A673 (cell line): Measurements from ENCODE around the gene TAL2.

Experiments used
- EZH2 ChIP-seq: fragments of 200-600 bp; sonication (generic); IDR thresholded peaks from 2 replicates; pipeline ENCODE4 v1.6.1; 2017; ENCODE audit warnings: borderline replicate concordance, low read depth, mild to moderate bottlenecking, mixed read lengths, antibody characterized with exemption, low read length; ENCODE audit not compliant: poor library complexity, severe bottlenecking
- TF ChIP-seq, protein P1 (sequence below): fragments of 300-800, 200-600 bp; sonication (generic); conservative IDR thresholded peaks from 2 replicates; pipeline ENCODE4 v1.5.1; 2017; ENCODE audit warnings: low read depth, mild to moderate bottlenecking, antibody characterized with exemption, low read length, moderate library complexity, mixed read lengths

DNA sequence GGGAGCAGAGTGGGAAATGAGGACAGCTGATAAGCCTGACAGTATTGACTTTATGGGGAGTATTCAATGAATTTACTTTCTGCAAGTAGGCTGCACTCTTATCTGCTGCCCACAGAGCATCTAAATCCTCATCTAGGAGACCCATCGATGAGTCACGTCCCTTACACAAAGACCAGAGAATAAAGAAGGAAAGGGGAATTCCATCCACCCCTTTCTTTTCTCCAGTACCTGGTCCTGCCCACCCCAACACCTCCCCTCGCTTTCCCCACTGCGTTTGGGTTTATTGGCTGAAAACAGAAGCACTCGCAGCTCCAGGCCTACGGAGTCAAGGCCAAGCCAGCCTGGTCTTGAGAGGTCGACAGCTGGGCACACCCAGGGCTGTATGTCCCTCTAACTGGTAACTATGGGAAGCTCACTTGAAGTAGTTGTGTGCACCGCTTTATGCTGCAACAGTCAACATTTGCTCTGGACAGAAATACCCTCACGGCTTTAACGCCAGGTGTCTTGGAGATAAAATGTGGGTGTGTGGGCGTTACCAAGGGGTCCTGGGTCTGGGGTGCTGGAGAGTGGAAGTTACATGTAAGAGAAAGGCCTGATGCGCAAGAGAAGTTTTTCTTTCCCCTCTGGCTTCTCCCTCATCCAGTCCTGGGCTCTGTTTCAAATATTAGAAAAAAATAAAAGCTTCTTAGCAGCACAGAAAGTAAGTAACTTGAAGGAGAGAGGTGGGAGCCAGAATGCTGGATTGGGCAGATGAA is 14.5 kb upstream of the TAL2 start:
- TF ChIP-seq, protein P1, sequence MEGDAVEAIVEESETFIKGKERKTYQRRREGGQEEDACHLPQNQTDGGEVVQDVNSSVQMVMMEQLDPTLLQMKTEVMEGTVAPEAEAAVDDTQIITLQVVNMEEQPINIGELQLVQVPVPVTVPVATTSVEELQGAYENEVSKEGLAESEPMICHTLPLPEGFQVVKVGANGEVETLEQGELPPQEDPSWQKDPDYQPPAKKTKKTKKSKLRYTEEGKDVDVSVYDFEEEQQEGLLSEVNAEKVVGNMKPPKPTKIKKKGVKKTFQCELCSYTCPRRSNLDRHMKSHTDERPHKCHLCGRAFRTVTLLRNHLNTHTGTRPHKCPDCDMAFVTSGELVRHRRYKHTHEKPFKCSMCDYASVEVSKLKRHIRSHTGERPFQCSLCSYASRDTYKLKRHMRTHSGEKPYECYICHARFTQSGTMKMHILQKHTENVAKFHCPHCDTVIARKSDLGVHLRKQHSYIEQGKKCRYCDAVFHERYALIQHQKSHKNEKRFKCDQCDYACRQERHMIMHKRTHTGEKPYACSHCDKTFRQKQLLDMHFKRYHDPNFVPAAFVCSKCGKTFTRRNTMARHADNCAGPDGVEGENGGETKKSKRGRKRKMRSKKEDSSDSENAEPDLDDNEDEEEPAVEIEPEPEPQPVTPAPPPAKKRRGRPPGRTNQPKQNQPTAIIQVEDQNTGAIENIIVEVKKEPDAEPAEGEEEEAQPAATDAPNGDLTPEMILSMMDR = no peak
- TF ChIP-seq EZH2 = no peak
